ENCODE results near the gene PLK1. TPM values are rescaled to one million over a fixed set of nuclear protein-coding genes. Genes with fewer than 3 reads are reported as not detected.
"Not testable (repeated sequence)": the region's sequence is repeated elsewhere in the genome, so short reads cannot be mapped to it uniquely, and the experiment has no call there.

Gene PLK1
- total RNA-seq, 4 donors from 2014 or later = 2.4 to 5.9 (median 4.4) TPM

DNA sequence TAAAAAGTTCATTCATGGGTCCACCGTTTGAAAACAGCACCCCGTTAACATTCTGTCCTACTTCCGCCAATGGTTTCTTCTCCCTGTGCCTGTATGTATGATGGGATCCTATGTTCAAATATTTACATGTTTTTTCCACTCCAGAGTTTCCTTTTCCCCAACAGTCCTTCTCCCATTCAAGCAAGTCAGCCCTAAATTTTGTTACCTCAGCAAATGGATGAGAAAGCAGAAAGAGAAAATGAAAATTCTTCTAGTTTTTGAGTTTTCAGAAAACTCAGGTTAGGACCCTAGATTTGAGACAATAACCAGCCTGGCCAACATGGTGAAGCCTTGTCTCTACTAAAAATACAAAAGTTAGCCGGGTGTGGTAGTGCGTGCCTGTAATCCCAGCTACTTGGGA is 37.8 kb downstream of the PLK1 start:
- H3K4me3 ChIP-seq (ENCODE audit: low read depth, poor library complexity, severe bottlenecking) = no peak overlapping the region
- no peak for DNase-seq (ENCODE audit: low spot score in 2 of 2)
- TF ChIP-seq, protein P1, sequence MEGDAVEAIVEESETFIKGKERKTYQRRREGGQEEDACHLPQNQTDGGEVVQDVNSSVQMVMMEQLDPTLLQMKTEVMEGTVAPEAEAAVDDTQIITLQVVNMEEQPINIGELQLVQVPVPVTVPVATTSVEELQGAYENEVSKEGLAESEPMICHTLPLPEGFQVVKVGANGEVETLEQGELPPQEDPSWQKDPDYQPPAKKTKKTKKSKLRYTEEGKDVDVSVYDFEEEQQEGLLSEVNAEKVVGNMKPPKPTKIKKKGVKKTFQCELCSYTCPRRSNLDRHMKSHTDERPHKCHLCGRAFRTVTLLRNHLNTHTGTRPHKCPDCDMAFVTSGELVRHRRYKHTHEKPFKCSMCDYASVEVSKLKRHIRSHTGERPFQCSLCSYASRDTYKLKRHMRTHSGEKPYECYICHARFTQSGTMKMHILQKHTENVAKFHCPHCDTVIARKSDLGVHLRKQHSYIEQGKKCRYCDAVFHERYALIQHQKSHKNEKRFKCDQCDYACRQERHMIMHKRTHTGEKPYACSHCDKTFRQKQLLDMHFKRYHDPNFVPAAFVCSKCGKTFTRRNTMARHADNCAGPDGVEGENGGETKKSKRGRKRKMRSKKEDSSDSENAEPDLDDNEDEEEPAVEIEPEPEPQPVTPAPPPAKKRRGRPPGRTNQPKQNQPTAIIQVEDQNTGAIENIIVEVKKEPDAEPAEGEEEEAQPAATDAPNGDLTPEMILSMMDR (IDR thresholded peaks at IDR 0.05) = no peak
- TF ChIP-seq POLR2A (IDR thresholded peaks at IDR 0.05) = no peak
- WGBS, 2 donors = 83 to 88% methylated on average over 5 of the region's 5 CpGs
- intact Hi-C loops (cut with DNase I; ENCODE audit: low total_unique reads) = no loop called here

DNA sequence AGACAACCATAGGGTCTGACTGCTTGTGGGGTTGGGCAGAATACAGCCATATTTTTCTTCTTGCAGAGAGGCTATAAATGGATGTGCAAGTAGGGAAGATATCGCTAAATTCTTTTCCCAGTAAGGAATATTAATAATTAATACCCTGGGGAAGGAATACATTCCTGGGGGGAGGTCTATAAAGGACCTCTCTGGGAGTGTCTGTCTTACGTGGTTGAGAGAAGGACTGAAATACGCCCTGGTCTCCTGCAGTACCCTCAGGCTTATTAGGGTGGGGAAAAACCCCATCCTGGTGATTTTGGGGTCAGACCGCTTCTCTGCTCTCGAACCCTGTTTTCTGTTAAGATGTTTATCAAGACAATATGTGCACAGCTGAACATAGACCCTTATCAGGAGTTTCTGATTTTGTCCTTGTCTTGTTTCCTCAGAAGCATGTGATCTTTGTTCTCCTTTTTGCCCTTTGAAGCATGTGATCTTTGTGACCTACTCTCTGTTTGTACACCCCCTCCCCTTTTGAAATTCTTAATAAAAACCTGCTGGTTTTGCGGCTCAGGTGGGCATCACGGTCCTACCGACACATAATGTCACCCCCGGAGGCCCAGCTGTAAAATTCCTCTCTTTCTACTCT is 44.0 kb downstream of the PLK1 start:
- WGBS, 2 donors = 73 to 79% methylated on average over 9 of the region's 9 CpGs
- intact Hi-C loops (cut with DNase I; ENCODE audit: low total_unique reads); H3K4me3 ChIP-seq (ENCODE audit: low read depth, poor library complexity, severe bottlenecking): not testable (repeated sequence)
- DNase-seq (ENCODE audit: low spot score in 2 of 2) = peak in 1 of 2 donors; percentile 6

DNA sequence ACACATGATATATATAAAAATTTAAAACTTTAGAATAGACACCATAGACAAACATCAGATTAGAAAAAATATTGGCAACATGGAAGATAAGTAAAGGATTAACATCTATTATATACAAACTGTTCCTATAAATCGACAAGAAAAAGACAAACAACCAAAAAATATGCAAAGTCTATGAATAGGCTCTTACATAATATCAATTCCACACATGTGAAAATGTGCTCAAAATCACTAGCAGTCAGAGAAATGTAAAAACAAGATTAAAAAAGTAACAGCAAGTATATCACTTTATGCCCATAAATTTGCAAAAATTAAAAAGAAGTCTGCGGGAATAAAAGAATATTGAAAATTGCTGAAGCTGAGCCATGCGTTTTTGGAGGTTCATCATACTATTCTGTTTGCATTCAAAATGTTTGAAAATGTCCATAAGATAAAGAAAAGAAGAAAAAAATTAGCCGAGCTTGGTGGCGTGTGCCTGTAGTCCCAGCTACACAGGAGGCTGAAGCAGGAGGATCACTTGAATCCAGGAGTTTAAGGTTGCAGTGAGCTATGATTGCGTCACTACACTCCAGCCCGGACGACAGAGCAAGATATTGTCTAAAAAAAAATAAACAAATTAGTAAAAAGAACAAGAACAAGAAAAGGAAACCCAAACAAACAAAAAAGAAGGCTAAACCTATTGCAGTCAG is 45.6 kb downstream of the PLK1 start:
- DNase-seq (ENCODE audit: low spot score in 2 of 2) = no peak
- WGBS, 2 donors = 81 to 82% methylated on average over 8 of the region's 8 CpGs
- intact Hi-C loops (cut with DNase I; ENCODE audit: low total_unique reads) = no loop called here
- no peak overlapping the region for H3K4me3 ChIP-seq (ENCODE audit: low read depth, poor library complexity, severe bottlenecking)
- no peak for TF ChIP-seq POLR2A (IDR thresholded peaks at IDR 0.05)
- TF ChIP-seq, protein P1 (IDR thresholded peaks at IDR 0.05) = no peak

DNA sequence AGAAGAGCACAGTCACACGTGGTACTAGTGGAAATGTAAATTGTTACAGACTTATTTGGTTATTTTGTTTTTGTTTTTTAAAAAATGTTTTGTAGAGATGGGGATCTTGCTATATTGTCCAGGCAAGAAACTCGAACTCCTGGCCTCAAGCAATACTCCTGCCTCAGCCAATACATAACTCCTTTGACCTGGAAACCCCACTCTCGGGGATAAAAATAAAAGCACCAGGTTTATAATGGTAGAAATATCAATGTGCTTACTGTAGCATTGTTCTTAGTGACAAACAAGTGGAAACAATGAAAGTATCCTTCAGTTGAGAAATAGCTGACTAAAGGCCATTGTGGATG is 46.1 kb downstream of the PLK1 start:
- no peak for TF ChIP-seq POLR2A (IDR thresholded peaks at IDR 0.05)
- TF ChIP-seq, protein P1 (IDR thresholded peaks at IDR 0.05) = no peak
- 62 to 67% methylated on average over 3 of the region's 3 CpGs for WGBS, 2 donors

DNA sequence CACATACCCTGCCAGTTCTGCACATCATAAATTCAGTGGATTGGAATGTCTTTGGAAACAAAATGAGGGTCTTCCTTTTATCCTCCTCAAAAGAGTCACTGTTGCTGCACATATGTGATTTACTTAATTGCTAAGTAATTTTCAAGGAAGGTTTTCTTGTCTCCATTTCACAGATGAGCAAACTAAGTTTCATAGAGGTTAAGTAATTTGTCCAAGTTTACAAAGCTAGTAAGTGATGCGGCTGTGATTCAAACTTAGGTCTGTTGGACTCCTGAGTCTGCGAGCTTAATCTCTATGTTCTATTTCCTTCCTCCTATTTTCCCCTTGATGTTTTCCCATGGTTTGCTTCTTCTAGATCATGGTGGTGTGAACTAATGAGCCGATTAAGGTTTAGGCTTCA is 48.0 kb downstream of the PLK1 start:
- DNase-seq (ENCODE audit: low spot score in 2 of 2) = no peak
- H3K4me3 ChIP-seq (ENCODE audit: low read depth, poor library complexity, severe bottlenecking) = no peak overlapping the region
- no peak for TF ChIP-seq POLR2A (IDR thresholded peaks at IDR 0.05)
- TF ChIP-seq, protein P1 (IDR thresholded peaks at IDR 0.05) = no peak
- WGBS, 2 donors = 80 to 91% methylated on average over 3 of the region's 3 CpGs
- intact Hi-C loops (cut with DNase I; ENCODE audit: low total_unique reads) = no loop called here

More for the DNA sequence above, 46.1 kb downstream of the PLK1 start:
- H3K4me3 ChIP-seq (ENCODE audit: low read depth, poor library complexity, severe bottlenecking) = no peak overlapping the region
- DNase-seq (ENCODE audit: low spot score in 2 of 2) = no peak
- intact Hi-C loops (cut with DNase I; ENCODE audit: low total_unique reads) = no loop called here

DNA sequence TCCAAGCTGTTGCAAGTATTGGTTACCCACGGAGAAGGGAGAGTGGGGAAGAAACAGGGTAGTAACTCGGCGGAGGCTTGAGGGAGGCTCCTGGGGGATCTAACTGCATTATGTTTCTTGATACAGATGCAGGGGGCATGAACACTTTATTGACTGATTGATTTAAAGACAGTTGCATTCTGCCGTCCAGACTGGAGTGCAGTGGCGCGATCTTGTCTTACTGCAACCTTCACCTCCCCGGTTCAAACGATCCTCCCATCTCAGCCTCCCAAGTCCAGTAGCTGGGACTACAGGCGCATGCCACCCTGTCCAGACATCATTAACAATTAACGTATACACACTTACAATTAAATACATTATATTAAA is 49.4 kb downstream of the PLK1 start:
- WGBS, 2 donors = 57 to 61% methylated on average over 10 of the region's 10 CpGs
- no peak for TF ChIP-seq POLR2A (IDR thresholded peaks at IDR 0.05)
- TF ChIP-seq, protein P1 (IDR thresholded peaks at IDR 0.05) = no peak
- no peak overlapping the region for H3K4me3 ChIP-seq (ENCODE audit: low read depth, poor library complexity, severe bottlenecking)
- intact Hi-C loops (cut with DNase I; ENCODE audit: low total_unique reads) = no loop called here
- peak in 1 of 2 donors; percentile 34 for DNase-seq (ENCODE audit: low spot score in 2 of 2)

All from lower leg skin (tissue), 4 donors.